IMR-90 (cell line): ENCODE measurements around the gene ADAMTS17. TPM values are rescaled to one million over a fixed set of nuclear protein-coding genes. Genes with fewer than 3 reads are reported as not detected.

Experiments used
- ATAC-seq: fragments of 200-7000 bp; cut with Tn5 transposase; 2 replicates; pipeline ENCODE4 v1.9.1; 2020; ENCODE audit warnings: low read depth, mild to moderate bottlenecking, moderate library complexity
- BruUV-seq: library from RNA; stranded (reverse); fragments of 400-500 nt; replicated peaks from 2 replicates; lab custom pipeline; 2021; lab: Mats Ljungman, UMichigan
- CTCF ChIA-PET: fragments of 300-600 bp; formaldehyde crosslinking; extraction: SDS; loops from one replicate; lab custom pipeline; 2021; ENCODE audit warnings: antibody characterized with exemption; lab: Yijun Ruan, JAX
- POLR2A ChIA-PET: fragments of 300-600 bp; sonication (Branson Sonifier 250); formaldehyde crosslinking; loops from one replicate; lab custom pipeline; 2022; ENCODE audit warnings: antibody characterized with exemption; ENCODE audit not compliant: unreplicated experiment; lab: Charles Lee
- DNase-seq: peaks from one replicate; pipeline ENCODE4 v3.0.0; 2013
- H2AFZ ChIP-seq: replicated peaks from 2 replicates; pipeline ENCODE3; 2013; ENCODE audit warnings: low read length, mild to moderate bottlenecking; ENCODE audit not compliant: poor library complexity
- H2AK5ac ChIP-seq: 2 replicates; pipeline ENCODE4 v1.6.1; 2013; ENCODE audit warnings: low read depth, low read length, inconsistent platforms
- H2AK9ac ChIP-seq: replicated peaks from 2 replicates; pipeline ENCODE3; 2013; ENCODE audit warnings: mild to moderate bottlenecking, low read depth, low read length, moderate library complexity; ENCODE audit not compliant: poor library complexity
- H2BK120ac ChIP-seq: 2 replicates; pipeline ENCODE4 v1.6.1; 2013; ENCODE audit warnings: low read depth, low read length, inconsistent platforms
- H2BK15ac ChIP-seq: 3 replicates; pipeline ENCODE4 v1.6.1; 2013; ENCODE audit warnings: low read depth, low read length, inconsistent platforms
- H2BK20ac ChIP-seq: 2 replicates; pipeline ENCODE4 v1.6.1; 2013; ENCODE audit warnings: low read depth, mild to moderate bottlenecking, inconsistent platforms, low read length, moderate library complexity
- H2BK5ac ChIP-seq: 2 replicates; pipeline ENCODE4 v1.6.1; 2013; ENCODE audit warnings: mild to moderate bottlenecking, low read depth, low read length, inconsistent platforms; ENCODE audit not compliant: poor library complexity, severe bottlenecking
- H3K14ac ChIP-seq: replicated peaks from 2 replicates; pipeline ENCODE4 v1.6.1; 2013; ENCODE audit warnings: low read depth, low read length, inconsistent platforms
- H3K18ac ChIP-seq: 2 replicates; pipeline ENCODE4 v1.6.1; 2013; ENCODE audit warnings: low read depth, low read length, control low read depth
- H3K23ac ChIP-seq: 2 replicates; pipeline ENCODE4 v1.6.1; 2013; ENCODE audit warnings: low read depth, low read length, inconsistent platforms
- H3K27ac ChIP-seq: 2 replicates; pipeline ENCODE4 v1.5.1; 2013; ENCODE audit warnings: mild to moderate bottlenecking, control low read depth, low read length; ENCODE audit not compliant: insufficient read depth
- H3K27me3 ChIP-seq: 2 replicates; pipeline ENCODE4 v1.6.1; 2013; ENCODE audit warnings: low read length; ENCODE audit not compliant: control insufficient read depth, insufficient read depth
- H3K36me3 ChIP-seq: 2 replicates; pipeline ENCODE4 v1.6.1; 2013; ENCODE audit warnings: low read length, mixed read lengths; ENCODE audit not compliant: control insufficient read depth, insufficient read depth
- H3K4ac ChIP-seq: 2 replicates; pipeline ENCODE4 v1.6.1; 2013; ENCODE audit warnings: low read depth, low read length, inconsistent platforms
- H3K4me1 ChIP-seq: 2 replicates; pipeline ENCODE4 v1.6.1; 2013; ENCODE audit warnings: low read length, mixed read lengths; ENCODE audit not compliant: control insufficient read depth, insufficient read depth
- H3K4me2 ChIP-seq: 2 replicates; pipeline ENCODE4 v1.6.1; 2013; ENCODE audit warnings: low read depth, mild to moderate bottlenecking, control low read depth, low read length, moderate library complexity
- H3K4me3 ChIP-seq: 2 replicates; pipeline ENCODE4 v1.5.1; 2013; ENCODE audit warnings: low read depth, mild to moderate bottlenecking, control low read depth, low read length, moderate library complexity; ENCODE audit not compliant: insufficient read depth
- H3K56ac ChIP-seq: 2 replicates; pipeline ENCODE4 v1.6.1; 2013; ENCODE audit warnings: low read length, inconsistent platforms; ENCODE audit not compliant: insufficient read depth; ENCODE audit errors: extremely low read depth
- H3K79me1 ChIP-seq, 2 experiments: 2 replicates each; pipeline ENCODE4 v1.6.1; 2013; ENCODE audit warnings: low read length in 2 of 2, inconsistent platforms in 1 of 2, low read depth in 1 of 2
- H3K9ac ChIP-seq: 2 replicates; pipeline ENCODE4 v1.6.1; 2013; ENCODE audit warnings: low read depth, low read length, control low read depth
- H3K9me1 ChIP-seq: 2 replicates; pipeline ENCODE4 v1.6.1; 2013; ENCODE audit warnings: low read length, inconsistent platforms; ENCODE audit not compliant: insufficient read depth
- H3K9me3 ChIP-seq: 2 replicates; pipeline ENCODE4 v1.6.1; 2013; ENCODE audit warnings: low read length; ENCODE audit not compliant: control insufficient read depth, insufficient read depth
- H4K20me1 ChIP-seq: 2 replicates; pipeline ENCODE4 v1.6.1; 2013; ENCODE audit warnings: low read length, inconsistent platforms; ENCODE audit not compliant: insufficient read depth
- H4K5ac ChIP-seq: 2 replicates; pipeline ENCODE4 v1.6.1; 2013; ENCODE audit warnings: mild to moderate bottlenecking, low read depth, low read length, control low read depth
- H4K8ac ChIP-seq, 2 experiments: 2 replicates each; pipeline ENCODE4 v1.6.1; 2013; ENCODE audit warnings: low read depth in 2 of 2, low read length in 2 of 2, control low read depth in 1 of 2, inconsistent platforms in 1 of 2
- H4K91ac ChIP-seq: 2 replicates; pipeline ENCODE4 v1.6.1; 2013; ENCODE audit warnings: low read depth, low read length, inconsistent platforms; ENCODE audit not compliant: insufficient read depth
- BHLHE40 ChIP-seq: fragments of 150-350 bp; IDR thresholded peaks from 2 replicates; pipeline ENCODE4 v1.6.1; 2016; ENCODE audit warnings: mild to moderate bottlenecking, low read depth, low read length
- CEBPB ChIP-seq: IDR thresholded peaks from 2 replicates; pipeline ENCODE4 v1.6.1; 2012; ENCODE audit warnings: low read depth, low read length, improper control_type of control experiment
- CHD1 ChIP-seq: IDR thresholded peaks from 2 replicates; pipeline ENCODE4 v1.6.1; 2012; ENCODE audit warnings: low read depth, low read length, improper control_type of control experiment
- FOS ChIP-seq: fragments of 150-350 bp; IDR thresholded peaks from 2 replicates; pipeline ENCODE4 v1.6.1; 2016; ENCODE audit warnings: low read depth, low read length
- MAFK ChIP-seq: IDR thresholded peaks from 2 replicates; pipeline ENCODE4 v1.6.1; 2012; ENCODE audit warnings: low read depth, low read length, improper control_type of control experiment
- MXI1 ChIP-seq: IDR thresholded peaks from 2 replicates; pipeline ENCODE4 v1.6.1; 2012; ENCODE audit warnings: low read depth, mild to moderate bottlenecking, low read length, moderate library complexity, borderline replicate concordance
- NFE2L2 ChIP-seq: fragments of 150-350 bp; IDR thresholded peaks from 2 replicates; pipeline ENCODE4 v1.6.1; 2016; ENCODE audit warnings: low read depth, mild to moderate bottlenecking, low read length
- POLR2A ChIP-seq: IDR thresholded peaks from 2 replicates; pipeline ENCODE4 v1.6.1; 2012; ENCODE audit warnings: mild to moderate bottlenecking, low read depth, low read length
- RAD21 ChIP-seq: IDR thresholded peaks from 2 replicates; pipeline ENCODE4 v1.6.1; 2012; ENCODE audit warnings: low read length, improper control_type of control experiment
- RFX5 ChIP-seq: IDR thresholded peaks from 2 replicates; pipeline ENCODE4 v1.8.0; 2012; ENCODE audit warnings: low read depth, mild to moderate bottlenecking, low read length, moderate library complexity
- SMC3 ChIP-seq: fragments of 150-350 bp; IDR thresholded peaks from 2 replicates; pipeline ENCODE4 v1.6.1; 2016; ENCODE audit warnings: low read depth, mild to moderate bottlenecking, antibody characterized with exemption, low read length, moderate library complexity
- WGBS, 2 experiments: methylation state at CpG; one replicate each; pipeline versions ENCODE4 v1.1.5 to v1.1.7; 2013; ENCODE audit warnings: missing lambda C conversion rate in 2 of 2; ENCODE audit not compliant: insufficient read length in 1 of 2; ENCODE audit errors: extremely low coverage in 2 of 2; 5-methylcytosine and 5-hydroxymethylcytosine counted together
- dilution Hi-C: fragments of 300-500 bp; cut with HindIII; formaldehyde crosslinking; loops from one replicate; pipeline ENCODE4 v1.14.3; 2018; ENCODE audit warnings: low sequenced_read_pairs; ENCODE audit not compliant: unreplicated experiment
- in situ Hi-C: fragments of 300-500 bp; cut with MboI; formaldehyde crosslinking; loops from 3 replicates; pipeline ENCODE4 v1.14.3; 2019; ENCODE audit warnings: low sequenced_read_pairs, inconsistent platforms, mixed read lengths
- intact Hi-C: fragments of 100-400 bp; cut with micrococcal nuclease; formaldehyde crosslinking; loops from 2 replicates; pipeline ENCODE4 v1.10.0; 2022
- polyA plus RNA-seq, 3 experiments: library from polyadenylated mRNA; depleted of rRNA; stranded (reverse); fragments of >200 nt; gene quantifications; 2 replicates each; pipeline ENCODE4 v1.2.3, GENCODE V29; 2012; ENCODE audit warnings: low replicate concordance in 1 of 3
- total RNA-seq: library from RNA; depleted of rRNA; stranded (reverse); fragments of >200 nt; gene quantifications from 2 replicates; pipeline ENCODE4 v1.2.3, GENCODE V29; 2012
- TF ChIP-seq, protein P1 (sequence below): conservative IDR thresholded peaks from 2 replicates; pipeline ENCODE4 v1.5.1; 2012; ENCODE audit warnings: mild to moderate bottlenecking, low read depth, low read length, improper control_type of control experiment
- TF ChIP-seq, protein P2 (sequence below): fragments of 150-350 bp; IDR thresholded peaks from 2 replicates; pipeline ENCODE4 v1.6.1; 2016; ENCODE audit warnings: low read depth, mild to moderate bottlenecking, low read length, moderate library complexity, borderline replicate concordance

Gene ADAMTS17
- total and polyA plus RNA-seq, 2 of the 4 experiments (the other 2 are of a cell fraction), result 0.03 TPM; not detected in 1

DNA sequence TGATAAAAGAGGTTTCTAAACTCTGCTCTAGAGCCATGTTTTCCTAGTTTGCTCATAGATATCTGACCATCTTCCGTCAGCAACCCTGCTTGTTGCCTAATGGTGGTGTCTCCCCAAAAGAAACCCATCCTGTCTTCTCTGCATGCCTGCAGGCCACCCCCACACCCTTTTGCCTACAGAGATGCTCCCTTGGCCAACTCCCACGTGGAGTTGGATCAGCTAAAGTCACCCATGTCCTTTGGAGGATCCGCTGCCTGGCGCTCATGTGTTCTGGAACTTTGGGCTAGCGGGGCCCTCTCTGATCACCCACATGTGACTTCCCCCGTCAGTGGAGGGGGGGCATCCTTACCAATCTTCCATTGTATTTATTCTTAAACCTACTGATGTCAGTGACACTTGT lies 185.6 kb downstream of the ADAMTS17 start:
- Histone ChIP-seq H4K8ac (no peak overlapping the region), H2AK9ac (no peak overlapping the region), H2BK20ac (no peak overlapping the region), H3K4me1 (no peaks in the 10 kb centered on the region), H3K23ac (no peak overlapping the region), H4K20me1 (no peaks in the 10 kb centered on the region), H2BK120ac (no peak overlapping the region), H3K79me1 (no peaks in the 10 kb centered on the region), H2BK5ac (no peak overlapping the region), H3K14ac (no peak overlapping the region), H3K18ac (no peak overlapping the region), H3K27me3 (no peaks in the 10 kb centered on the region), H3K4me2 (no peak overlapping the region), H3K9ac (no peak overlapping the region), H3K9me1 (no peaks in the 10 kb centered on the region), H3K27ac (no peak overlapping the region), H3K4me3 (no peak overlapping the region), H3K4ac (no peak overlapping the region), H2AFZ (no peak overlapping the region), H3K56ac (no peak overlapping the region), H3K9me3 (peaks cover 10% of the 10 kb centered on the region; the same call in 1 of the 2 replicates), H4K5ac (no peak overlapping the region), H3K36me3 (no peaks in the 10 kb centered on the region), H4K91ac (no peak overlapping the region), H2BK15ac (no peak overlapping the region), H2AK5ac (no peak overlapping the region)
- WGBS, 2 experiments, result 0% methylated on average over 1 of the region's 6 CpGs; no CpG with 5 or more reads in 1 of the 2 experiments
- POLR2A ChIA-PET, result interaction anchor here (0.6 kb wide), 1 partner anchor 31 kb away, joined by 3 read pairs; no protein-coding TSS in a partner anchor
- CTCF ChIA-PET, result no interaction called here
- intact Hi-C loops (no loop called here), in situ Hi-C loops (no loop called here), dilution Hi-C loops (no loop called here)
- TF ChIP-seq CHD1 (no peak), RAD21 (no peak), BHLHE40 (no peak), POLR2A (no peak), MXI1 (no peak), FOS (no peak), RFX5 (no peak), MAFK (no peak), CEBPB (no peak), NFE2L2 (no peak), SMC3 (no peak)
- TF ChIP-seq, protein P1, sequence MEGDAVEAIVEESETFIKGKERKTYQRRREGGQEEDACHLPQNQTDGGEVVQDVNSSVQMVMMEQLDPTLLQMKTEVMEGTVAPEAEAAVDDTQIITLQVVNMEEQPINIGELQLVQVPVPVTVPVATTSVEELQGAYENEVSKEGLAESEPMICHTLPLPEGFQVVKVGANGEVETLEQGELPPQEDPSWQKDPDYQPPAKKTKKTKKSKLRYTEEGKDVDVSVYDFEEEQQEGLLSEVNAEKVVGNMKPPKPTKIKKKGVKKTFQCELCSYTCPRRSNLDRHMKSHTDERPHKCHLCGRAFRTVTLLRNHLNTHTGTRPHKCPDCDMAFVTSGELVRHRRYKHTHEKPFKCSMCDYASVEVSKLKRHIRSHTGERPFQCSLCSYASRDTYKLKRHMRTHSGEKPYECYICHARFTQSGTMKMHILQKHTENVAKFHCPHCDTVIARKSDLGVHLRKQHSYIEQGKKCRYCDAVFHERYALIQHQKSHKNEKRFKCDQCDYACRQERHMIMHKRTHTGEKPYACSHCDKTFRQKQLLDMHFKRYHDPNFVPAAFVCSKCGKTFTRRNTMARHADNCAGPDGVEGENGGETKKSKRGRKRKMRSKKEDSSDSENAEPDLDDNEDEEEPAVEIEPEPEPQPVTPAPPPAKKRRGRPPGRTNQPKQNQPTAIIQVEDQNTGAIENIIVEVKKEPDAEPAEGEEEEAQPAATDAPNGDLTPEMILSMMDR, result no peak
- TF ChIP-seq, protein P2, sequence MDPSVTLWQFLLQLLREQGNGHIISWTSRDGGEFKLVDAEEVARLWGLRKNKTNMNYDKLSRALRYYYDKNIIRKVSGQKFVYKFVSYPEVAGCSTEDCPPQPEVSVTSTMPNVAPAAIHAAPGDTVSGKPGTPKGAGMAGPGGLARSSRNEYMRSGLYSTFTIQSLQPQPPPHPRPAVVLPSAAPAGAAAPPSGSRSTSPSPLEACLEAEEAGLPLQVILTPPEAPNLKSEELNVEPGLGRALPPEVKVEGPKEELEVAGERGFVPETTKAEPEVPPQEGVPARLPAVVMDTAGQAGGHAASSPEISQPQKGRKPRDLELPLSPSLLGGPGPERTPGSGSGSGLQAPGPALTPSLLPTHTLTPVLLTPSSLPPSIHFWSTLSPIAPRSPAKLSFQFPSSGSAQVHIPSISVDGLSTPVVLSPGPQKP, result no peak
- DNase-seq (no peak), ATAC-seq (no peak)
- BruUV-seq, result no TSS peak
